GM23248 (cell line): Measurements from ENCODE around the gene SGCE. TPM values are rescaled to one million over a fixed set of nuclear protein-coding genes. Genes with fewer than 3 reads are reported as not detected.

Source experiments
- DNase-seq: peaks from one replicate; pipeline ENCODE4 v3.0.0-alpha.2; 2015
- H2AFZ ChIP-seq: fragments of 200-600 bp; sonication (generic); 2 replicates; pipeline ENCODE4 v1.6.1; 2016; ENCODE audit warnings: antibody characterized with exemption
- H3F3A ChIP-seq: fragments of 200-600 bp; sonication (generic); 2 replicates; pipeline ENCODE4 v1.6.1; 2016; ENCODE audit warnings: mild to moderate bottlenecking, antibody characterized with exemption, mixed run types; ENCODE audit not compliant: insufficient read depth
- H3K27ac ChIP-seq: fragments of 200-600 bp; sonication (generic); 2 replicates; pipeline ENCODE4 v1.5.1; 2016; ENCODE audit warnings: mild to moderate bottlenecking
- H3K27me3 ChIP-seq: fragments of 200-600 bp; sonication (generic); replicated peaks from 2 replicates; pipeline ENCODE4 v1.6.1; 2016; ENCODE audit warnings: mild to moderate bottlenecking; ENCODE audit not compliant: insufficient read depth
- H3K36me3 ChIP-seq: fragments of 200-600 bp; sonication (generic); 2 replicates; pipeline ENCODE4 v1.6.1; 2016; ENCODE audit warnings: low read depth, mild to moderate bottlenecking
- H3K4me1 ChIP-seq: fragments of 200-600 bp; sonication (generic); 2 replicates; pipeline ENCODE4 v1.6.1; 2016; ENCODE audit warnings: mild to moderate bottlenecking; ENCODE audit not compliant: insufficient read depth
- H3K4me2 ChIP-seq: fragments of 200-600 bp; sonication (generic); one replicate; pipeline ENCODE4 v1.6.1; 2016; ENCODE audit warnings: mild to moderate bottlenecking; ENCODE audit not compliant: unreplicated experiment
- H3K4me3 ChIP-seq: fragments of 200-600 bp; sonication (generic); 2 replicates; pipeline ENCODE4 v1.5.1; 2016; ENCODE audit warnings: mild to moderate bottlenecking
- H3K79me2 ChIP-seq: fragments of 200-600 bp; sonication (generic); 2 replicates; pipeline ENCODE4 v1.6.1; 2016; ENCODE audit warnings: mild to moderate bottlenecking; ENCODE audit not compliant: insufficient read depth
- H3K9ac ChIP-seq: fragments of 200-600 bp; sonication (generic); 2 replicates; pipeline ENCODE4 v1.6.1; 2016; ENCODE audit warnings: mild to moderate bottlenecking
- H3K9me2 ChIP-seq: fragments of 200-600 bp; sonication (generic); 2 replicates; pipeline ENCODE4 v1.6.1; 2016; ENCODE audit warnings: mixed run types, mild to moderate bottlenecking, moderate library complexity; ENCODE audit not compliant: insufficient read depth
- H3K9me3 ChIP-seq: fragments of 200-600 bp; sonication (generic); one replicate; pipeline ENCODE4 v1.6.1; 2017; ENCODE audit warnings: low read depth
- H4K20me1 ChIP-seq: fragments of 200-600 bp; sonication (generic); 2 replicates; pipeline ENCODE4 v1.6.0; 2016; ENCODE audit not compliant: insufficient read depth
- EZH2 ChIP-seq: fragments of 200-600 bp; sonication (generic); IDR thresholded peaks from 2 replicates; pipeline ENCODE4 v1.6.1; 2018; ENCODE audit warnings: antibody characterized with exemption, mild to moderate bottlenecking; ENCODE audit not compliant: insufficient read depth, poor library complexity, severe bottlenecking
- EZH2phosphoT487 ChIP-seq: fragments of 200-600 bp; sonication (generic); IDR thresholded peaks from 2 replicates; pipeline ENCODE4 v1.6.1; 2018; ENCODE audit warnings: antibody characterized with exemption, moderate library complexity, mild to moderate bottlenecking, low read depth; ENCODE audit not compliant: insufficient read depth
- WGBS, 2 experiments: methylation state at CpG; one replicate each; pipeline ENCODE4 v1.1.6; 2015 to 2017; ENCODE audit warnings: low lambda C conversion rate in 2 of 2, low coverage in 1 of 2; ENCODE audit errors: missing lambda C conversion rate in 2 of 2; 5-methylcytosine and 5-hydroxymethylcytosine counted together
- in situ Hi-C: fragments of 300-500 bp; cut with MboI; formaldehyde crosslinking; loops from 2 replicates; pipeline ENCODE4 v1.15.0; 2020
- polyA plus RNA-seq: library from polyadenylated mRNA; unstranded; fragments of >200 nt; fragmentation: Nextera tagmentation; extraction: Ambion mirVana; gene quantifications from 2 replicates; pipeline ENCODE4 v1.2.1, GENCODE V29; 2016
- total RNA-seq: library from RNA; depleted of rRNA; stranded (reverse); fragments of >200 nt; shearing (Covaris generic); gene quantifications from 2 replicates; pipeline ENCODE4 v1.2.3, GENCODE V29; 2014

SGCE gene
- total and polyA plus RNA-seq, 2 experiments from 2014 or later, result 71.4 to 120 TPM

DNA sequence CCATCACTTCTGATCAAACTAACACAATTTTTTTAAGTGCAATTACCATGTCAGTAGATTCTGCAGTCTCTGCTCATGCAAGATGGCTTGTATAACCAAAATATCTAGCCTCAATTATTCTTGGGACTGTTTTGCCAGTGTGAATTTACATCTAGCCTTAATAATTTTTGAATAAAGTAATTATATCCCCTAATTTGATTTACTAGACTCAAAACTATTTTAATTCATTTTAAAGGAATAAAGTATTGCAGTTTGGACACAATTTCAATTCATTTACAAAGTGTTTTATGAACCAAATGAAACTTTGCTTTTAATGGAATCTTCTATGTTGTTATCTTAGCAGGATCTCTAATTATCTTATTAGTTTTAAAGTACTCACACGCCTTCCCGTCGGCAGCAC, 55.7 kb downstream of the SGCE start:
- Histone ChIP-seq H3F3A (no peaks in the 10 kb centered on the region), H4K20me1 (no peaks in the 10 kb centered on the region), H3K9me3 (no peaks in the 10 kb centered on the region), H3K36me3 (0 out of 2 replicates have a peak, but pooled peaks cover 6% of the 10 kb centered on the region), H3K4me3 (no peak overlapping the region), H3K79me2 (no peaks in the 10 kb centered on the region), H3K4me1 (0 out of 2 replicates have a peak, but pooled peaks cover 6% of the 10 kb centered on the region), H3K27me3 (no peaks in the 10 kb centered on the region), H3K27ac (no peak overlapping the region), H3K4me2 (no peak overlapping the region), H3K9me2 (no peaks in the 10 kb centered on the region; the same call in none of the 2 replicates), H2AFZ (no peak overlapping the region), H3K9ac (no peak overlapping the region)
- DNase-seq, result no peak
- TF ChIP-seq EZH2phosphoT487 (no peak), EZH2 (no peak)
- in situ Hi-C loops, result no loop called here
- 99% methylated on average over 3 of the region's 3 CpGs for WGBS, 2 experiments

DNA sequence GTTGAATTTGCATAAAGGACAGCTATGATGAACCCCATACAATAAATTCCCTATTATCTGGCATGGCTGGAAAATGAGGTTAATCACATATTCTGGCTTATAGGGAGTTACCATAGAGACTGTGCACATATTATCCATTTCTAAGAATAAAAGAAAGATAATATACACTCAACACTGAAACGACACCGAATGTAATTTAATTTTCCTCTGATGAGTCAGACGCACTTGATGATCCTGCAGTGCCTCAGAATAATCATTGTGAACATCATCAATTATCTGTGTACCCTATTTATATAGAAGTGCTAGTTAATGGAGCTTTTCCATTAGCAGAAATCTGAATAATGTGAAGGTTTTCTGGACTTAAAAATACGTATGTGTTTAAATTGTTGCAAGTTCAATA, 60.2 kb downstream of the SGCE start:
- no peak overlapping the region for H2AFZ ChIP-seq
- no peaks in the 10 kb centered on the region for H3K27me3 ChIP-seq

DNA sequence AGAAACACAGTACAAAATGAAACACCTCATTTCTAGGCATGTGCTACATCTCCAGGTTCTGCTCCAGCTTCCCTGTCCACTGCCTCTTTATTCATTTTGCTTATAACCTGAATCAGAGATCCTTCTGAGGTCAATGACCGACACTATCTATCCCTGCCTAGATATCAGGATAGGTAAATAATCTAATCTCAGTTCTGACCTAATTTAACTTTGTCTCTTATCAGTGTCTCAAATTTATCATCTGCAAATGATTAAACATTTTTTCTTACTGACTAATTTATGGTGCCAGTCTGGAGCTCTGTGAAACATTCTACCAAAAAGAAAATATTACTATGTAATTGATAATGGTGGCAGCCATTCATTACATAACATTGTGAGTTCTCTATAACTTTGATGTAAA, 61.1 kb downstream of the SGCE start:
- H3K4me1 ChIP-seq, result no peaks in the 10 kb centered on the region
- no peaks in the 10 kb centered on the region for H3F3A ChIP-seq
- no peaks in the 10 kb centered on the region for H3K9me2 ChIP-seq
- no peaks in the 10 kb centered on the region for H3K9me3 ChIP-seq
- H3K9ac ChIP-seq, result no peak overlapping the region
- H3K4me3 ChIP-seq, result no peak overlapping the region
- H3K79me2 ChIP-seq, result no peaks in the 10 kb centered on the region
- TF ChIP-seq EZH2phosphoT487 (no peak), EZH2 (no peak)
- DNase-seq, result no peak
- no peak overlapping the region for H3K4me2 ChIP-seq
- no peak overlapping the region for H3K27ac ChIP-seq
- in situ Hi-C loops, result no loop called here
- no peaks in the 10 kb centered on the region for H4K20me1 ChIP-seq
- WGBS, 2 experiments, result 95 to 100% methylated on average over 1 of the region's 1 CpG
- no peaks in the 10 kb centered on the region for H3K36me3 ChIP-seq
- no peaks in the 10 kb centered on the region for H3K27me3 ChIP-seq
- no peak overlapping the region for H2AFZ ChIP-seq

More for the DNA sequence above, 60.2 kb downstream of the SGCE start:
- H4K20me1 ChIP-seq, result no peaks in the 10 kb centered on the region
- no peaks in the 10 kb centered on the region for H3K9me3 ChIP-seq
- H3K4me2 ChIP-seq, result no peak overlapping the region
- WGBS, 2 experiments, result 66 to 73% methylated on average over 4 of the region's 4 CpGs
- no peaks in the 10 kb centered on the region for H3K79me2 ChIP-seq
- no peak overlapping the region for H3K4me3 ChIP-seq
- H3K9ac ChIP-seq, result no peak overlapping the region
- in situ Hi-C loops, result no loop called here
- no peak for DNase-seq
- TF ChIP-seq EZH2, result no peak
- TF ChIP-seq EZH2phosphoT487, result no peak
- H3K27ac ChIP-seq, result no peak overlapping the region
- H3F3A ChIP-seq, result no peaks in the 10 kb centered on the region
- H3K4me1 ChIP-seq, result no peaks in the 10 kb centered on the region
- no peaks in the 10 kb centered on the region for H3K9me2 ChIP-seq
- 0 out of 2 replicates have a peak, but pooled peaks cover 4% of the 10 kb centered on the region for H3K36me3 ChIP-seq

DNA sequence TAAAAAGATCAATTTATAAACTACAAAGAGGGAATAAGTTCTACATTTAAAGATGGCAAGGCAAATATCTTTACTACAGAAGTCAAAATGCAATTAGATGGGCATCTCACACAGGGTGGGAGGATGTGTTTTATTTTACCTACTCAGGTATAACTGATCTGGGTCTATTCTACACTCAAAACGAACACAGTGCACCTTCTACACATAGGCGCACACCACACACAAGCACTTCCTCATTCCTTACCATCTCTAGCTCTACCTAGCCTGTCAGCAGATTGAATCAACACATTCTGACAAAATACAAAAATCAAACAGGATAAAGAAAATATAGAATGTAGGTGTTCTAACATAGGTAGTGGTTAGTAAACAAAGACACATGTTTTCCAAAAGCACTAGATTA, 64.8 kb downstream of the SGCE start:
- Histone ChIP-seq H3K27ac (no peak overlapping the region), H4K20me1 (no peaks in the 10 kb centered on the region), H3F3A (no peaks in the 10 kb centered on the region), H3K36me3 (no peaks in the 10 kb centered on the region), H3K9me3 (no peaks in the 10 kb centered on the region), H3K4me1 (no peaks in the 10 kb centered on the region), H3K9me2 (no peaks in the 10 kb centered on the region; the same call in 1 of the 2 replicates), H3K4me2 (no peak overlapping the region), H3K4me3 (no peak overlapping the region), H3K27me3 (no peaks in the 10 kb centered on the region), H3K9ac (no peak overlapping the region), H3K79me2 (no peaks in the 10 kb centered on the region), H2AFZ (no peak overlapping the region)
- 95 to 96% methylated on average over 2 of the region's 2 CpGs for WGBS, 2 experiments
- in situ Hi-C loops, result no loop called here
- TF ChIP-seq EZH2 (no peak), EZH2phosphoT487 (no peak)
- DNase-seq, result no peak
